K562 (cell line): ENCODE results near the gene CCSAP.

Experiments
- CCAR2 ChIP-seq: fragments of 200-400 bp; formaldehyde crosslinking; IDR thresholded peaks from 2 replicates; pipeline ENCODE4 v1.6.1; 2017; ENCODE audit warnings: mild to moderate bottlenecking, low read depth, low read length
- ZBTB1 ChIP-seq: sonication (generic); formaldehyde crosslinking; IDR thresholded peaks from 2 replicates; pipeline ENCODE4 v1.8.1; 2023; ENCODE audit warnings: missing genetic modification reagents, low read depth, mild to moderate bottlenecking, borderline replicate concordance

DNA sequence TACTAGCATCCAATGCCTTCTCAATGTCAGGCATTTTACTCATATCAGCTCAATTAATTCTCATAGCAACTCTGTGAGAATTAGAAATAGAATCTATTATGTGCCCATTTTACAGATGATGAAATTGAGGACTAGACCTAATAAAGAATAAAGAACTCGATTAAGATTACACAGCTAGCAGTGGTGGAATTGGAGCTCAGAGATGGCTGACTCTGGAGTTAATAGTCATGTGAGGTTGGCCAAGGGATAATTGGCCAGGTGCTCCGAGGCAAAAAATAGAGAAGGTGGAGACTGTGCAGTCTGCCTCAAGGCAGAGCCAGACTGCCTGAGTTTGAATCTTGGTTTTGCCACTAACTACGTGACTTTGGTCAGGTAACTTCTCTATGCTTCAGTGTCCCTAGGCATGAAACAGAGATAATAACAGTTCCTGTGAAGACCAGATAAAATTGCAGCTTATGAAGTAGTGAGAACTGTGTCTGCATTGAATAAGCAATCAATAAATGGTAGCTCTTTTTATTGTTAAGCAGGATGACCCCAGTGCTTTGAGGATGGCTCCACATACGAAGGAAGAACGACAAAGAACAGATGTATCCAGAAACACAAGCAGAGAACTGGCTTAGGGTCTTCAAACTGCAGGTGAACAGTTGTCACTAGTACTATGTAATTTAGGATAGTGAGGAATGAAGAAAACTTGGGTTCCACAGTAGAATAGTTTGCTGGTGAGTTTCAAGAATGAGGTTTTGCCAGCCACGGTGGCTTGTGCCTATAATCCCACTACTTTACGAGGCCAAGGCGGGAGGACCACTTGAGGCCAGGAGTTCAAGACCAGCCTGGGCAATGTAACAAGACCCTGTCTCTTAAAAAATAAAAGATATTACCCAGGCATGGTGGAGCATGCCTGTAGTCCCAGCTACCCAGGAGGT is 6.9 kb upstream of the CCSAP start:
- TF ChIP-seq ZBTB1 (CRISPR knock-in tag) (no peak), CCAR2 (no peak)
